B cell (primary cell): ENCODE results near the gene HEXIM1.

Experiments
- EZH2 ChIP-seq: IDR thresholded peaks from 2 replicates; pipeline ENCODE4 v1.6.1; 2012; ENCODE audit warnings: borderline replicate concordance, low read depth, mild to moderate bottlenecking, moderate library complexity, low read length; ENCODE audit not compliant: insufficient read depth, poor library complexity, severe bottlenecking
- TF ChIP-seq, protein P1 (sequence below): fragments of 200-600 bp; IDR thresholded peaks from one replicate; pipeline ENCODE4 v1.8.0; 2022; ENCODE audit warnings: antibody characterized with exemption, mild to moderate bottlenecking

DNA sequence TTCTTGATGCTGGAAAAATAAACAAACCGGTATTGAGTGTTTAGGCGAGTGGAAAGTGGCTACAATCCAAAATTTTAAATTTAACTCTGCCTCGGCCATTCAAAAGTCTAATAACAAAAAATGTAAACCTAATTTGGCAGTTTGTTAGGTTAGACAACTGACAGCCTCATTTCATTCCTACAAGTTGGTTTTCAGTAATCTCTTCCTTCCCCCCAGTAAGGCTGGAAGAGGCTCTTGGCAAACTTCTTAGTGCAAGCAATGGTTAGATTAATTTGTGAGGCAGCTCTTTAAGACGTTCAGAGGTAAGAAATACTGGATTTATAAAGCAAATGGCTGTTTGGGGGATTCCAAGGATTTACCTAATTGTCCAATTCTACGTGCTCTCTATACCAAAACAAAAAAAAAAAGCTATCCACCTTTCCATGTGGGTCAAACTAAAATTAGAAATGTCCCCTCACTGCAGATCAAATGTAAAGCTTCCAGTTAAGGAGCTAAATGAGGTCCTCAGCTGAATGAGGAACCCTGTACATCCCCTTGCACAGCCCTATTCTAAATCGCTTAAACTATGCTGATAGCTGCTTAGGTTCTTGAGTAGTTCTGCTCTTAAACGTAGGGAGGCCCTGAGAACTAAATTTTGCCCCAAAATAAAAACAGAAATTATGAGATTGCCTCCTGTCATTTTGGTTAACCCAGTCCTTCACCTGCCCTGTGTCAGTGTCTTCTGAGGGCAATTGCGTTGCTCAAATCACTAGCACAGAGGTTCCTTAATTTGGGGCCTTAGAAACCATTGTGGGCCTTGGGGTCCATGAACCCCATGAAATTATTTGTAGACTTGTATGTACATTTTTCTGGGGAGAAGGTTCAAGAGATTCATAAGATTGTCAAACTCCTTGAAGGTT, 2.9 kb downstream of the HEXIM1 start:
- TF ChIP-seq, protein P1, sequence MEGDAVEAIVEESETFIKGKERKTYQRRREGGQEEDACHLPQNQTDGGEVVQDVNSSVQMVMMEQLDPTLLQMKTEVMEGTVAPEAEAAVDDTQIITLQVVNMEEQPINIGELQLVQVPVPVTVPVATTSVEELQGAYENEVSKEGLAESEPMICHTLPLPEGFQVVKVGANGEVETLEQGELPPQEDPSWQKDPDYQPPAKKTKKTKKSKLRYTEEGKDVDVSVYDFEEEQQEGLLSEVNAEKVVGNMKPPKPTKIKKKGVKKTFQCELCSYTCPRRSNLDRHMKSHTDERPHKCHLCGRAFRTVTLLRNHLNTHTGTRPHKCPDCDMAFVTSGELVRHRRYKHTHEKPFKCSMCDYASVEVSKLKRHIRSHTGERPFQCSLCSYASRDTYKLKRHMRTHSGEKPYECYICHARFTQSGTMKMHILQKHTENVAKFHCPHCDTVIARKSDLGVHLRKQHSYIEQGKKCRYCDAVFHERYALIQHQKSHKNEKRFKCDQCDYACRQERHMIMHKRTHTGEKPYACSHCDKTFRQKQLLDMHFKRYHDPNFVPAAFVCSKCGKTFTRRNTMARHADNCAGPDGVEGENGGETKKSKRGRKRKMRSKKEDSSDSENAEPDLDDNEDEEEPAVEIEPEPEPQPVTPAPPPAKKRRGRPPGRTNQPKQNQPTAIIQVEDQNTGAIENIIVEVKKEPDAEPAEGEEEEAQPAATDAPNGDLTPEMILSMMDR, result no peak
- no peak for TF ChIP-seq EZH2
